Suprapubic skin (tissue), 4 donors: ENCODE measurements around the gene PRDM12. TPM values are rescaled to one million over a fixed set of nuclear protein-coding genes. Genes with fewer than 3 reads are reported as not detected.

Experiments used
- DNase-seq, 2 donors: peaks; one replicate each; pipeline ENCODE4 v3.0.0-alpha.2; 2019; ENCODE audit warnings: low spot score in 2 of 2
- H3K27ac ChIP-seq: fragments of 200-600 bp; sonication (generic); one replicate; pipeline ENCODE4 v1.5.1; 2019
- H3K27me3 ChIP-seq: fragments of 200-600 bp; sonication (generic); one replicate; pipeline ENCODE4 v1.5.1; 2019
- H3K36me3 ChIP-seq: fragments of 200-600 bp; sonication (generic); one replicate; pipeline ENCODE4 v1.5.1; 2019
- H3K4me1 ChIP-seq: fragments of 200-600 bp; sonication (generic); one replicate; pipeline ENCODE4 v1.5.1; 2019
- H3K4me3 ChIP-seq: fragments of 200-600 bp; sonication (generic); one replicate; pipeline ENCODE4 v1.5.1; 2019; ENCODE audit warnings: mild to moderate bottlenecking
- H3K9me3 ChIP-seq: fragments of 200-600 bp; sonication (generic); one replicate; pipeline ENCODE4 v1.5.1; 2019
- EP300 ChIP-seq: sonication (generic); formaldehyde crosslinking; IDR thresholded peaks from one replicate; pipeline ENCODE4 v1.6.1; 2017; ENCODE audit warnings: antibody characterized with exemption
- POLR2A ChIP-seq, 2 donors: fragments of 450-650 bp; IDR thresholded peaks; one replicate each; pipeline ENCODE4 v1.6.1; 2017; ENCODE audit warnings: antibody characterized with exemption in 2 of 2, mild to moderate bottlenecking in 2 of 2, moderate library complexity in 2 of 2
- POLR2AphosphoS5 ChIP-seq, 3 donors: sonication (generic); formaldehyde crosslinking; IDR thresholded peaks; one replicate each; pipeline ENCODE4 v1.6.1; 2017; ENCODE audit warnings: antibody characterized with exemption in 3 of 3
- WGBS: methylation state at CpG from one replicate; pipeline ENCODE4 v1.1.5; 2018; 5-methylcytosine and 5-hydroxymethylcytosine counted together
- total RNA-seq, 4 donors: library from RNA; depleted of rRNA; stranded (reverse); fragments of >200 nt; gene quantifications; one replicate each; pipeline ENCODE4 v1.1.0, GENCODE V29; 2016
- TF ChIP-seq, protein P1 (sequence below), 2 donors: fragments of 200-600 bp in 1 of 2; fragments of 450-650 bp in 1 of 2; sonication (generic) in 1 of 2; IDR thresholded peaks; one replicate each; pipeline ENCODE4 v1.5.1; 2016 to 2019; ENCODE audit warnings: antibody characterized with exemption in 2 of 2, mild to moderate bottlenecking in 1 of 2, moderate library complexity in 1 of 2

The PRDM12 gene
- total RNA-seq, 4 donors from 2014 or later: not detected

DNA sequence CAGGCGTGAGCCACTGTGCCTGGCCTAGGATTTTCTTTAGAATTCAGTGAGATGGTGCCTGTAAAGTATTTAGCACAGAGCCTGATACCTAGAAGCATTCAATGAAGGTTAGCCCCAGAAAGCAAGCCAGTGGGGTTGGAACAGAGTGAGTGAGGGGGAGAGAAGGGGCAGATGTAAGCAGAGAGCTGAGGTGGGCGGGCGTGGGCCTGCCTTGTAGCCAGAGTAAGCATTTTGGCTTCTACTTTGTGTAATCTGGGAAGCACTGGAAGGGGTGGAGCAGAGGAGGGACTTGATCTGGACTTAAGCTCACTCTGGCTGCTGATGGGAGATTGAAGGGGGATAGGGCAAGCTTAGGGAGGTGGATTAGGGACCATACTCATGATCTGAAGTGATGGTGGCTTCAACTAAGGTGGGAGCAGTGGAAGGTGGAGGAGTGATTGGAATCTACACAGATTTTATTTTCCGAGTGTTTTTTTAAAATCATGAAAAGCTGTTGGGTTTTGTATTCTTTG lies 31.8 kb downstream of the PRDM12 start:
- Histone ChIP-seq H3K36me3 (peaks cover 58% of the 10 kb centered on the region), H3K27me3 (no peaks in the 10 kb centered on the region)

DNA sequence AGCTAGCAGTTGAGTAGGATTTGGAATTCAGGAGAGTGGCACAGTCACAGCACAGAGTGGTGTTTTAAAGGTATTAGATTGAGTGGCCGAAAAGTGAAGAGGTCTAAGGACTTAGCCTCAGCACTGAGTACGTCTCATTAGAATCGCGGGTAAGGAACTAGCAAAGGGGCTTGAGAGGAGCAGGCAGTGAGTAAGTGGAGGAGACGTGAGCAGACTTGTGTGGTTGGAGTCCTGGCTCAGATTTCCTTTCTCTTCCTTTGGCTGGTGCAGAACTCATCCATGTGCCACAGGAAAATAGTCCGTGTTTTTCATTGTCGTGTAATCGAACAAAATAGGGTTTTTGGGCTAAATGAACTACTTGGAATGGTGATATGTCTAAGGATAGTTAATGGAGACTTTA lies 32.6 kb downstream of the PRDM12 start:
- Histone ChIP-seq H3K36me3 (peaks cover 66% of the 10 kb centered on the region), H3K9me3 (no peaks in the 10 kb centered on the region), H3K4me1 (peaks cover 27% of the 10 kb centered on the region), H3K4me3 (no peak overlapping the region), H3K27ac (no peak overlapping the region), H3K27me3 (no peaks in the 10 kb centered on the region)
- DNase-seq: no peak
- 85% methylated on average over 8 of the region's 8 CpGs for WGBS
- no peak for TF ChIP-seq POLR2AphosphoS5 (IDR thresholded peaks at IDR 0.05)
- TF ChIP-seq POLR2A (IDR thresholded peaks at IDR 0.05): no peak
- no peak for TF ChIP-seq EP300
- TF ChIP-seq, protein P1, sequence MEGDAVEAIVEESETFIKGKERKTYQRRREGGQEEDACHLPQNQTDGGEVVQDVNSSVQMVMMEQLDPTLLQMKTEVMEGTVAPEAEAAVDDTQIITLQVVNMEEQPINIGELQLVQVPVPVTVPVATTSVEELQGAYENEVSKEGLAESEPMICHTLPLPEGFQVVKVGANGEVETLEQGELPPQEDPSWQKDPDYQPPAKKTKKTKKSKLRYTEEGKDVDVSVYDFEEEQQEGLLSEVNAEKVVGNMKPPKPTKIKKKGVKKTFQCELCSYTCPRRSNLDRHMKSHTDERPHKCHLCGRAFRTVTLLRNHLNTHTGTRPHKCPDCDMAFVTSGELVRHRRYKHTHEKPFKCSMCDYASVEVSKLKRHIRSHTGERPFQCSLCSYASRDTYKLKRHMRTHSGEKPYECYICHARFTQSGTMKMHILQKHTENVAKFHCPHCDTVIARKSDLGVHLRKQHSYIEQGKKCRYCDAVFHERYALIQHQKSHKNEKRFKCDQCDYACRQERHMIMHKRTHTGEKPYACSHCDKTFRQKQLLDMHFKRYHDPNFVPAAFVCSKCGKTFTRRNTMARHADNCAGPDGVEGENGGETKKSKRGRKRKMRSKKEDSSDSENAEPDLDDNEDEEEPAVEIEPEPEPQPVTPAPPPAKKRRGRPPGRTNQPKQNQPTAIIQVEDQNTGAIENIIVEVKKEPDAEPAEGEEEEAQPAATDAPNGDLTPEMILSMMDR (IDR thresholded peaks at IDR 0.05): no peak

More for the DNA sequence above, 31.8 kb downstream of the PRDM12 start:
- TF ChIP-seq, protein P1 (IDR thresholded peaks at IDR 0.05): no peak
- no peak for TF ChIP-seq EP300
- H3K27ac ChIP-seq: no peak overlapping the region
- 81% methylated on average over 4 of the region's 4 CpGs for WGBS
- no peaks in the 10 kb centered on the region for H3K9me3 ChIP-seq
- H3K4me1 ChIP-seq: peaks cover 25% of the 10 kb centered on the region
- no peak for DNase-seq
- no peak overlapping the region for H3K4me3 ChIP-seq

DNA sequence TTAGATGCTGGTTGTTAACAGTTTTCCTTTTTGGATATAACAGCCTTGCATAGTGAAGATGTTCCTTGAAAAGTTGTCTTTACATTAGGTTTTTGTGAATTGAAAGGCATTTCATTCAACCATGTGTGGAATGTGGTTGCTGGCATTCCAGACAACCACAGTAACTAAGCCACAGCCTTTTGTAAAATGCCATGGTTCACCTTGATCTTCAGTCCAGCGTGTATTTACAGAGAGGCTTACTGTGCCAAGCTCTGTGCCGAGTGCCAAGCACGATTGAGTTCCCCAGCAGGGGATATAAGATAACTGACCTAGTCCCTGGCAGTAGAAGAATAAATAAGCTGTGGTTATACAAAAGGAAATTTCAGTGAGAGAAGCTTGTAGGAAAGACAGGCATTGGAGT lies 34.1 kb downstream of the PRDM12 start:
- Histone ChIP-seq H3K4me1 (peaks cover 22% of the 10 kb centered on the region), H3K4me3 (no peak overlapping the region), H3K27ac (no peak overlapping the region), H3K9me3 (no peaks in the 10 kb centered on the region), H3K36me3 (peaks cover 81% of the 10 kb centered on the region), H3K27me3 (no peaks in the 10 kb centered on the region)
- 87% methylated on average over 3 of the region's 3 CpGs for WGBS
- no peak for DNase-seq
- TF ChIP-seq POLR2AphosphoS5 (IDR thresholded peaks at IDR 0.05) (no peak), EP300 (no peak), POLR2A (IDR thresholded peaks at IDR 0.05) (no peak)
- TF ChIP-seq, protein P1 (IDR thresholded peaks at IDR 0.05): no peak

DNA sequence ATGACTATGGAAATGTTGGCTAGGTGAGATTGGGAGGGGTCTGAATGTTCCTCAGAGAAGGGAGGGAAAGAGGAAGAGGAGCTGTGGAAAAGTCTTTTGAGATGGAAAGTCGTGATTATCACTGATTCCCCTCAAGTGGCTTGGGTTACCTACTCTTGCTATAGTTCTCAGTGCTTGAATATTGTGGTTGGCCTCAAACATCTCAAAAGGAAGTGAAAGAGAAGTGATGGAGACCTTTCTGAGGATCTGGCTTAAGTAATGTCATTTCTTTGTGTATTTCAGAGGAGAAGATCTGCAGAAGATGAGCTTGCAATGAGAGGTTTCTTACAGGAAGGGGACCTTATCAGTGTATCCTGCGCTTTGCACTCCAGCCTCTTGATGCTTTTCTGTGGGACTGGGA lies 34.7 kb downstream of the PRDM12 start:
- peaks cover 86% of the 10 kb centered on the region for H3K36me3 ChIP-seq
- 80% methylated on average over 2 of the region's 2 CpGs for WGBS
- peaks cover 21% of the 10 kb centered on the region for H3K4me1 ChIP-seq
- no peak for TF ChIP-seq POLR2A (IDR thresholded peaks at IDR 0.05)
- TF ChIP-seq POLR2AphosphoS5 (IDR thresholded peaks at IDR 0.05): no peak
- TF ChIP-seq, protein P1 (IDR thresholded peaks at IDR 0.05): no peak
- TF ChIP-seq EP300: no peak
- H3K27me3 ChIP-seq: no peaks in the 10 kb centered on the region
- H3K4me3 ChIP-seq: no peak overlapping the region
- no peak for DNase-seq
- H3K9me3 ChIP-seq: no peaks in the 10 kb centered on the region
- H3K27ac ChIP-seq: no peak overlapping the region

DNA sequence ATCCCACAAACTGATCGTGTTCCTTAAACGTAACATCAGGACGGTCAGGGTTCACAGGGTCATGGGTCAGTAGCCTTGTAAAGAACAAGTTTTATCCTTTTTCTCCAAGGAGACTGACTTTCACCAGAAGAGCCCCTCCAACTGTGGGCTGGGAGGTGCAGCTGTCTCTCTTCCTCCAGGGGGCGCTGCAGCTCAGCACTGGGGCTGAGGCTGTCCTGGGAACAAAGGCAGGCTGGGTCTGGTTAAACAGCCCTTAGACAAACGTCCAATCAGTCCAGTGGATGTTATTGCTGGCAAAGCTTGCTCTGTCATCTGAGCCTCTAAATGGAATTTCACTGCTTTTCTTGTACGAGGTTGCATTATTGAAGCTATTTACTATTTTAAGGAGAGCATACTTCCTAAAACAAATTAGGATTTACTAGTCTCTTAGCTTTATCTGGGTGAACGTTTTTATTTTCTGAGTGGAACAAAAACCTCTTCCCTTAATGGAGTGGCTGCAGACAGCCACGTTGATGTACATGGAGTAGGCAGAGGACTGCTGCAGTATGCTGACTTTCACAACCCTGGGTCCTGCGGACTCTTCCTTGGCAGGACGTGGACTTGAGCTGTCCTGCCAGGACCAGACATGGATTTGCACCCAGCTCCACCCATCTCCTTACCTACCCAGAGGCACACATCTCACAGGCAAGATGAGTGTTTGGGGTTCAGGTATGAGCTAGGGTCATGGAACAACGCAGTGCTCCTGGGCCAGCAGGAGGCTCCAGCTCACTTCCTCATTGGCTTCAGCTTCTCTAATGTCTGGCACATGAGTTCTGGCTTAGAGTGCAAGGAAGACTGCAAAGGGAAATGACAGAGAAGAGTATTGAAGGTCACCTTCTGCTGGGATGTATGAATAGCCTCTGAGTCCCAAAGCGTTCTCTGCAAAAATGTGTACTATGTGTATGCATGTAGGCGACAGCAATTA lies 36.9 kb downstream of the PRDM12 start:
- H3K4me1 ChIP-seq: peaks cover 6% of the 10 kb centered on the region
- H3K9me3 ChIP-seq: no peaks in the 10 kb centered on the region
- peak; percentile 80 to 84 for DNase-seq
- WGBS: 58% methylated on average over 13 of the region's 13 CpGs
- H3K27me3 ChIP-seq: no peaks in the 10 kb centered on the region
- no peak for TF ChIP-seq POLR2A (IDR thresholded peaks at IDR 0.05)
- no peak for TF ChIP-seq POLR2AphosphoS5 (IDR thresholded peaks at IDR 0.05)
- TF ChIP-seq EP300: no peak
- TF ChIP-seq, protein P1 (IDR thresholded peaks at IDR 0.05): peak; percentile 71 to 95
- H3K27ac ChIP-seq: no peak overlapping the region
- peaks cover 91% of the 10 kb centered on the region for H3K36me3 ChIP-seq
- H3K4me3 ChIP-seq: no peak overlapping the region
